Neural cell (in vitro differentiated cells): ENCODE data around the gene RAB3D. TPM values are rescaled to one million over a fixed set of nuclear protein-coding genes. Genes with fewer than 3 reads are reported as not detected.
"Not testable (repeated sequence)": the region's sequence is repeated elsewhere in the genome, so short reads cannot be mapped to it uniquely, and the experiment has no call there.

Source experiments
- H2AFZ ChIP-seq: fragments of 200-600, 300-800 bp; sonication (generic), shearing (Covaris generic); 2 replicates; pipeline ENCODE4 v1.6.0; 2014; ENCODE audit warnings: low read depth, mild to moderate bottlenecking, antibody characterized with exemption, low read length, moderate library complexity
- H3F3A ChIP-seq: fragments of 200-600 bp; shearing (Covaris generic); 2 replicates; pipeline ENCODE4 v1.6.1; 2016; ENCODE audit warnings: mild to moderate bottlenecking, moderate library complexity, mixed read lengths, antibody characterized with exemption, low read length; ENCODE audit not compliant: insufficient read depth, poor library complexity, severe bottlenecking
- H3K27ac ChIP-seq: fragments of 200-600, 300-800 bp; sonication (generic), shearing (Covaris generic); 2 replicates; pipeline ENCODE4 v1.5.1; 2014; ENCODE audit warnings: mild to moderate bottlenecking, low read length, moderate library complexity
- H3K27me3 ChIP-seq: fragments of 300-800, 200-600 bp; sonication (generic), shearing (Covaris generic); 2 replicates; pipeline ENCODE4 v1.6.0; 2014; ENCODE audit warnings: mild to moderate bottlenecking, low read depth, low read length, moderate library complexity; ENCODE audit not compliant: insufficient read depth
- H3K36me3 ChIP-seq: fragments of 300-800, 200-600 bp; sonication (generic), shearing (Covaris generic); 2 replicates; pipeline ENCODE4 v1.5.1; 2014; ENCODE audit warnings: mild to moderate bottlenecking, antibody characterized with exemption, low read length, moderate library complexity; ENCODE audit not compliant: insufficient read depth
- H3K4me2 ChIP-seq: fragments of 300-800, 200-600 bp; sonication (generic), shearing (Covaris generic); 2 replicates; pipeline ENCODE4 v1.6.0; 2014; ENCODE audit warnings: mild to moderate bottlenecking, low read length
- H3K4me3 ChIP-seq: fragments of 300-800, 200-600 bp; sonication (generic), shearing (Covaris generic); 2 replicates; pipeline ENCODE4 v1.5.1; 2014; ENCODE audit warnings: mild to moderate bottlenecking, low read length, moderate library complexity
- H3K79me2 ChIP-seq: fragments of 200-600 bp; shearing (Covaris generic); replicated peaks from 2 replicates; pipeline ENCODE4 v1.6.0; 2014; ENCODE audit warnings: mild to moderate bottlenecking, low read length, moderate library complexity; ENCODE audit not compliant: insufficient read depth
- H3K9ac ChIP-seq: fragments of 300-800, 200-600 bp; sonication (generic), shearing (Covaris generic); 2 replicates; pipeline ENCODE4 v1.6.1; 2016; ENCODE audit warnings: mild to moderate bottlenecking, low read length, mixed read lengths
- H3K9me2 ChIP-seq: fragments of 200-600 bp; shearing (Covaris generic); 2 replicates; pipeline ENCODE4 v1.6.1; 2016; ENCODE audit warnings: mild to moderate bottlenecking, low read length, mixed read lengths; ENCODE audit not compliant: insufficient read depth
- H3K9me3 ChIP-seq: fragments of 200-600, 300-800 bp; sonication (generic), shearing (Covaris generic); 2 replicates; pipeline ENCODE4 v1.6.1; 2016; ENCODE audit warnings: mild to moderate bottlenecking, mixed run types, low read length, moderate library complexity, mixed read lengths
- H4K20me1 ChIP-seq: fragments of 200-600 bp; shearing (Covaris generic); 2 replicates; pipeline ENCODE4 v1.6.1; 2016; ENCODE audit warnings: mild to moderate bottlenecking, mixed run types; ENCODE audit not compliant: insufficient read depth
- CTCF ChIP-seq: fragments of 450-650 bp; IDR thresholded peaks from 2 replicates; pipeline ENCODE4 v1.5.1; 2014; ENCODE audit warnings: antibody characterized with exemption, mild to moderate bottlenecking, moderate library complexity; ENCODE audit not compliant: poor library complexity, severe bottlenecking
- EP300 ChIP-seq: fragments of 450-650 bp; conservative IDR thresholded peaks from 2 replicates; pipeline ENCODE4 v1.6.1; 2014; ENCODE audit warnings: antibody characterized with exemption, mild to moderate bottlenecking, moderate library complexity; ENCODE audit not compliant: poor library complexity, severe bottlenecking
- EZH2 ChIP-seq: fragments of 200-600, 300-800 bp; shearing (Covaris generic), sonication (generic); IDR thresholded peaks from 2 replicates; pipeline ENCODE4 v1.6.1; 2014; ENCODE audit warnings: antibody characterized with exemption, low read length, borderline replicate concordance, mild to moderate bottlenecking; ENCODE audit not compliant: insufficient read depth, poor library complexity, severe bottlenecking
- MXI1 ChIP-seq: fragments of 450-650 bp; conservative IDR thresholded peaks from 2 replicates; pipeline ENCODE4 v1.6.1; 2014; ENCODE audit warnings: antibody characterized with exemption, mild to moderate bottlenecking; ENCODE audit not compliant: poor library complexity, severe bottlenecking
- POLR2AphosphoS5 ChIP-seq: IDR thresholded peaks from 2 replicates; pipeline ENCODE4 v1.6.1; 2012
- RAD21 ChIP-seq: fragments of 450-650 bp; conservative IDR thresholded peaks from 2 replicates; pipeline ENCODE4 v1.6.1; 2014; ENCODE audit warnings: antibody characterized with exemption, mild to moderate bottlenecking, moderate library complexity
- REST ChIP-seq: IDR thresholded peaks from 2 replicates; pipeline ENCODE4 v1.6.1; 2012; ENCODE audit warnings: borderline replicate concordance
- SMC3 ChIP-seq: fragments of 450-650 bp; conservative IDR thresholded peaks from 2 replicates; pipeline ENCODE4 v1.6.1; 2014; ENCODE audit warnings: antibody characterized with exemption, mild to moderate bottlenecking, moderate library complexity; ENCODE audit not compliant: poor library complexity
- TAF1 ChIP-seq: IDR thresholded peaks from 2 replicates; pipeline ENCODE4 v1.6.1; 2012; ENCODE audit warnings: low read depth
- polyA plus RNA-seq: library from polyadenylated mRNA; depleted of rRNA; stranded (reverse); fragments of >200 nt; gene quantifications from 2 replicates; pipeline ENCODE4 v1.2.3, GENCODE V29; 2014

RAB3D gene
- polyA plus RNA-seq, 1 donor from 2014 or later: 19.3 TPM

DNA sequence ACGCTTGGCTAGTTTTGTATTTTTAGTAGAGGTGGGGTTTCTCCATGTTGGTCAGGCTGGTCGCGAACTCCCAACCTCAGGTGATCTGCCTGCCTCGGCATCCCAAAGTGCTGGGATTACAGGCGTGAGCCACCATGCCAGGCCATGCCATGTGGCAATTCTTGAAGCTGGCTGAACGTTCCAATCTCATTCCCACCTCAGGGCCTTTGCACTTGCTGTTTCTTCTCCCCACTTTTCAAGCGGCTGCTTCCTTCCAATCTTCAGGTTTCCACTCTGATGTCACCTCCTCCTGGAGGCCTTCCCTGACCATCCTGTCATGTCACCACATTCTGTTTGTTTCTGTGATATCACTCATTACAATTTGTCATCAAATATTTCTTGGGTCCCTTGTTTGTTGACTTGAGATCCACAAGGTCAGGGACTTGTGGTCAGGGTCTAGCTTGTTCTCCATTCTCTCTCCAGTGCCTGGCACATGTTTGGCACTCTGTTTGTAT, 40.4 kb upstream of the RAB3D start:
- Histone ChIP-seq H3K27ac (no peak overlapping the region), H3K9ac (no peak overlapping the region), H3K27me3 (peaks cover 24% of the 10 kb centered on the region), H3K79me2 (no peaks in the 10 kb centered on the region), H3K9me2 (no peaks in the 10 kb centered on the region), H4K20me1 (no peaks in the 10 kb centered on the region), H3K9me3 (no peaks in the 10 kb centered on the region), H3F3A (no peaks in the 10 kb centered on the region), H3K4me2 (no peak overlapping the region), H3K4me3 (peak overlapping the region; percentile 78), H3K36me3 (no peaks in the 10 kb centered on the region), H2AFZ (no peak overlapping the region)
- TF ChIP-seq MXI1 (no peak), EZH2 (no peak), RAD21 (no peak), POLR2AphosphoS5 (no peak), EP300 (no peak), CTCF (no peak), SMC3 (no peak), TAF1 (no peak), REST (no peak)

DNA sequence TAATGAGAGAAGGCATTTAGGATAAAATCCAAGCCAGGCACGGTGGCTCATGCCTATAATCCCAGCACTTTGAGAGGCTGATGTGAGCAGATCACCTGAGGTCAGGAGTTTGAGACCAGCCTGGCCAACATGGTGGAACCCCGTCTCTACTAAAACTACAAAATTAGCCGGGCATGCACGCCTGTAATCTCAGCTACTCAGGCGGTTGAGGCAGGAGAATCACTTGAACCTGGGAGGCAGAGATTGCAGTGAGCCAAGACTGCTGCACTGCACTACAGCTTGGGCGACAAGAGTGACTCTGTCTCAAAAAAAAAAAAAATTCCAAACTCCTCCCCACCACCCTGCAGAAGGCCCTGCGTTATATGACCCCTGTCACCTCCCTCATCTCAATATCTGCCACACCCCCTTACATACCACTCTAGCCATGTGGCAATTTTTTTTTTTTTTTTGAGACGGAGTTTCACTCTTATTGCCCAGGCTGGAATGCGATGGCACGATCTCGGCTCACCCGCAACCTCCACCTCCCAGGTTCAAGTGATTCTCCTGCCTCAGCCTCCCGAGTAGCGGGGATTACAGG, 39.9 kb upstream of the RAB3D start:
- H3F3A ChIP-seq, H3K79me2 ChIP-seq, H3K9me3 ChIP-seq, H3K9me2 ChIP-seq, H4K20me1 ChIP-seq, H3K27ac ChIP-seq, H3K4me3 ChIP-seq, H3K9ac ChIP-seq, H3K4me2 ChIP-seq, H2AFZ ChIP-seq, H3K36me3 ChIP-seq: not testable (repeated sequence)
- H3K27me3 ChIP-seq: peaks cover 24% of the 10 kb centered on the region
